ENCODE results near the gene GATA5. TPM values are rescaled to one million over a fixed set of nuclear protein-coding genes. Genes with fewer than 3 reads are reported as not detected.
A peak's percentile ranks its signal among the peaks of the same experiment; 100 is the strongest.

GATA5 gene
- total RNA-seq, 3 donors from 2014 or later = 0.73 TPM; not detected in 2

- Histone ChIP-seq H3K4me3 (peak overlapping the region in 1 of 3 donors; percentile 36), H3K36me3 (no peaks in the 10 kb centered on the region), H3K4me1 (no peaks in the 10 kb centered on the region), H3K9me3 (no peaks in the 10 kb centered on the region), H3K27ac (no peak overlapping the region), H3K27me3 (peaks cover 12 to 95% of the 10 kb centered on the region in 2 donors)
- DNase-seq (ENCODE audit: low spot score in 2 of 2) = no peak
- intact Hi-C loops (cut with DNase I; ENCODE audit: low total_unique reads) = no loop called here
- TF ChIP-seq POLR2A (IDR thresholded peaks at IDR 0.05) = no peak
- no peak for TF ChIP-seq CTCF (IDR thresholded peaks at IDR 0.05)
- no peak for TF ChIP-seq POLR2AphosphoS5 (IDR thresholded peaks at IDR 0.05)
Measured at GRCh38 chr20:62482146-62482809, 6.5 kb upstream of the GATA5 start.

GRCh38 chr20:62481425-62482145, 5.8 kb upstream of the GATA5 start:
- Histone ChIP-seq H3K36me3 (no peaks in the 10 kb centered on the region), H3K4me1 (no peaks in the 10 kb centered on the region), H3K9me3 (no peaks in the 10 kb centered on the region), H3K27me3 (peaks cover 12 to 89% of the 10 kb centered on the region in 2 donors), H3K27ac (no peak overlapping the region), H3K4me3 (peak overlapping the region in 1 of 3 donors; percentile 36)
- TF ChIP-seq CTCF (IDR thresholded peaks at IDR 0.05) (no peak), POLR2A (IDR thresholded peaks at IDR 0.05) (no peak), POLR2AphosphoS5 (IDR thresholded peaks at IDR 0.05) (no peak)
- no peak for DNase-seq (ENCODE audit: low spot score in 2 of 2)
- intact Hi-C loops (cut with DNase I; ENCODE audit: low total_unique reads) = no loop called here

DNA sequence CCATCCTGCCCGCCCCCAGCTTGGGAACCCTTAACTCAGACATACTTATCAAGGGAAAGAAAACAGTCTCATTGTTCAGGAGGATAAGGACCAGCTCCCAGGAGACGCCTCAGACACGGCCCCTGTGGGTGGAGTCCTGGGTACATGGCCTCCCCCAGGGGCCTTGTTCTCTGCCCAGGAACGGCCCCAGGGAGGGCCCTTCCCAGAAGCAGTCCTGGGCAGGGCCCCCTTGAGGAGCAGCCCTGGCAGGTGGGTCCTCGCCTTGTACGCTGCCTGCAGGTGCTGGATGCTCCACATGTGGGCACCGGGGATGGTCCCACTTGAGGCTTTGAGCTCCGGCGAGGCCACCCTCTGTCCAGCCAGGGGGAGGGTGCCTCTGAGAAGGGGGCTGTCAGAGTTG, 4.5 kb upstream of the GATA5 start:
- Histone ChIP-seq H3K9me3 (no peaks in the 10 kb centered on the region), H3K4me3 (no peak overlapping the region), H3K27ac (no peak overlapping the region), H3K36me3 (no peaks in the 10 kb centered on the region), H3K27me3 (peaks cover 12 to 89% of the 10 kb centered on the region in 2 donors), H3K4me1 (peaks cover 7 to 10% of the 10 kb centered on the region in 2 donors)
- intact Hi-C loops (cut with DNase I; ENCODE audit: low total_unique reads) = no loop called here
- DNase-seq (ENCODE audit: low spot score in 2 of 2) = no peak
- no peak for TF ChIP-seq CTCF (IDR thresholded peaks at IDR 0.05)
- no peak for TF ChIP-seq POLR2A (IDR thresholded peaks at IDR 0.05)
- TF ChIP-seq POLR2AphosphoS5 (IDR thresholded peaks at IDR 0.05) = no peak

GRCh38 chr20:62479656-62480055, 3.9 kb upstream of the GATA5 start:
- Histone ChIP-seq H3K27ac (no peak overlapping the region), H3K4me3 (no peak overlapping the region), H3K9me3 (no peaks in the 10 kb centered on the region), H3K27me3 (peaks cover 18 to 89% of the 10 kb centered on the region in 2 donors), H3K36me3 (no peaks in the 10 kb centered on the region), H3K4me1 (peaks cover 7 to 10% of the 10 kb centered on the region in 2 donors)
- no peak for DNase-seq (ENCODE audit: low spot score in 2 of 2)
- TF ChIP-seq POLR2A (IDR thresholded peaks at IDR 0.05) = no peak
- no peak for TF ChIP-seq POLR2AphosphoS5 (IDR thresholded peaks at IDR 0.05)
- no peak for TF ChIP-seq CTCF (IDR thresholded peaks at IDR 0.05)
- intact Hi-C loops (cut with DNase I; ENCODE audit: low total_unique reads) = no loop called here

- peaks cover 7 to 10% of the 10 kb centered on the region in 2 donors for H3K4me1 ChIP-seq
- intact Hi-C loops (cut with DNase I; ENCODE audit: low total_unique reads) = no loop called here
- DNase-seq (ENCODE audit: low spot score in 2 of 2) = no peak
- H3K36me3 ChIP-seq = no peaks in the 10 kb centered on the region
- no peak overlapping the region for H3K4me3 ChIP-seq
- peaks cover 18 to 89% of the 10 kb centered on the region in 2 donors for H3K27me3 ChIP-seq
- H3K9me3 ChIP-seq = no peaks in the 10 kb centered on the region
- TF ChIP-seq POLR2AphosphoS5 (IDR thresholded peaks at IDR 0.05) (no peak), POLR2A (IDR thresholded peaks at IDR 0.05) (no peak), CTCF (IDR thresholded peaks at IDR 0.05) (no peak)
- no peak overlapping the region for H3K27ac ChIP-seq
Measured at GRCh38 chr20:62479156-62479555, 3.4 kb upstream of the GATA5 start.
